ENCODE measurements around the gene C16orf74.

- TF ChIP-seq CTCF (IDR thresholded peaks at IDR 0.05; ENCODE audit: insufficient read depth, low read depth, low read length) (no peak), EZH2 (IDR thresholded peaks at IDR 0.05; ENCODE audit: insufficient read depth, low read length) (no peak)
These were observed 48.1 kb upstream of the C16orf74 start for GRCh38 chr16:85798901-85799496.
